NCI-H146 (cell line): ENCODE data around the gene ESRRA.
A peak's percentile ranks its signal among the peaks of the same experiment; 100 is the strongest.
"Not testable (repeated sequence)": the region's sequence is repeated elsewhere in the genome, so short reads cannot be mapped to it uniquely, and the experiment has no call there.

ENCODE experiments used
- DNase-seq: peaks from one replicate; lab custom pipeline; 2025; lab: John Stamatoyannopoulos, UW

The ESRRA gene

GRCh38 chr11:64314146-64314804, 9.0 kb downstream of the ESRRA start:
- DNase-seq, result no peak

GRCh38 chr11:64314805-64315561, 9.7 kb downstream of the ESRRA start:
- DNase-seq, result no peak

- not testable (repeated sequence) for DNase-seq
These were observed 10.6 kb downstream of the ESRRA start for GRCh38 chr11:64315667-64316526.

DNA sequence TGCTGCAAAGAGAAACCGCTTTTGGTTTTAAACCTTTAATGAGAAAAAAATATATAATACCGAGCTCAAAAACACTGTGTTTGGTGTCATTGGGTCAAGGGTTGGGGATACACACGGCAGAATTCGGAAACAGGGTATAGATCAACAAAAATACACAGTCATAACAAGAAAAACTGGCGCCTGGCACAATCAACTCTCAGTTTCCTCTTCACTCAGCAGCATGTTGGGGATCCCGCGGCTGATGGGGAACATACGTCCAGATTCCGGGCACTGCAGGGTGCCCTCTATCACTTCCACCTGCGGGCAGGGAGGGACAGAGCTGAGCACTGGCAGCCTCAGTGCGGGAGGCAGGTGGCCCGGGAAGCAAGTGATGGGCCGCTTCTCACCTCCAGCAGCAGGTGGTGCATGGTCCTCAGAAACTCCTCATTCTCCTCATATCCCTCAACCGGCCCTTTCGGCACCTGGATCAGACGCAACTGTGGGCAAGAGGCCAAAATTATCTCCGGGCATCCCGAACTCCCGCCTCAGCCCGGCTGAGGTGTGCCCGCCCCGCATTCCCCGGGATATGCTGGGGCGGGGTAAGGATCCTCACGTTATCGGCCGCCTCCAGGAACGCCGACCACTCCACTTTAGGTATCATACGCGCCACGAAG, 11.5 kb downstream of the ESRRA start:
- peak; percentile 69 for DNase-seq

DNA sequence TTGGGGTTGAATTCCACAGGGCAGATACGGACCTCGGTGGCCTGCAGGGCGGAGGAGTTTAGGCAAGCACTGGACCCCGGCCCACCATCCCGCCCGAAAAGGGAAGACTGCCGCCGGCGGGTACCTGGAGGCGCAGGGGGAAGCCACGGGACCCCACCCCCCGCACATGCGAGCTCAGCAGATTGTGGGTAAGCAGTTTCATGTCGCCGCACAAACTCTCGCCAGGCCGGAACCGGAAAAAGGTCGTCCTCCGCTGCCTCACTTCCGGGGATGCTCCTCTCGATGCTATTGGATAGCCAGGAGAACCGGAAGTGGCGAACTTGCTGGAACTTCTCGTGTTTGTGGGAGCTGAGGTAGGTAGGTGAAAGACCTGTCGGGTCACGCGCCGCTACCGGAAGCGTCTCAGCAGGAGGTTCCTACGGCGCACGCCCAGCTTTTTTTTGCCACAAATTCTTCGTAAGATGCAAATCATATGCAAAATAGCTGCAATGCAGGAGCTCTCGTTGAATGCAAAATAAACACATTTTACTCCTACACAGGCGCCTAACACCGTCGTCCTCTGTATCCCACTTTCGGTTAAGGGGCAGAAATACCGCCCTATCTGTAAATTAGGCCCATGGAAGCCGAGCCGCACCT, 12.1 kb downstream of the ESRRA start, which contains the start of gene TRMT112:
Gene TRMT112, minus strand, starts transcription at position 235 of the 636 bp plus-strand sequence. Its CDS starts 33 bp downstream, at position 202.
- peak; percentile 98 for DNase-seq

DNA sequence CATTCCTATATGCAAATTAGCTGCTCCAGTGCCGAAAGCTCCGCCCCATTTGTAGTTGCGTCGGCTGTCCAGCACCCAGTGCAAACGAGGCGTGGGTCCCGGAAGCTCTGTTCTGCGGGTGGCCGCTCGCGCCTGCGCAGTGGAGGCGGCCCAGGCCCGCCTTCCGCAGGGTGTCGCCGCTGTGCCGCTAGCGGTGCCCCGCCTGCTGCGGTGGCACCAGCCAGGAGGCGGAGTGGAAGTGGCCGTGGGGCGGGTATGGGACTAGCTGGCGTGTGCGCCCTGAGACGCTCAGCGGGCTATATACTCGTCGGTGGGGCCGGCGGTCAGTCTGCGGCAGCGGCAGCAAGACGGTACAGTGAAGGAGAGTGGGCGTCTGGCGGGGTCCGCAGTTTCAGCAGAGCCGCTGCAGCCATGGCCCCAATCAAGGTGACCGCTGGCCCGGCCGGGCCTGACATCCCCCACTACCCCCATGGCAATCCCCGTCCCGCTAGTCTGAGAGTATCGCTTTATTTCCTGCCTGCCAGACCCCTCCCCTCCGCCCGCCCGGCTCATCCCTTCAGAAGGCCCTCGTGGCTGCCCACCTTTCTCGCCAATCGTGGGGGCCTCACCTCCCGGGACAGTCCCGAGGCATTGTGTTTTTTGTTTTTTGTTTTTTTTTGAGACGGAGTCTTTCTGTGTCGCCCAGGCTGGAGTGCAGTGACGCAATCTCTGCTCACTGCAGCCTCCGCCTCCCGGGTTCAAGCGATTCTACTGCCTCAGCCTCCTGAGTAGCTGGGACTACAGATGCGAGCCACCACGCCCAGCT, 12.8 kb downstream of the ESRRA start, which contains the start of gene PRDX5:
Gene PRDX5, plus strand, starts transcription at position 161 of the 805 bp plus-strand sequence. Its CDS starts 95 bp downstream, at position 256.
- DNase-seq, result peak; percentile 96

DNA sequence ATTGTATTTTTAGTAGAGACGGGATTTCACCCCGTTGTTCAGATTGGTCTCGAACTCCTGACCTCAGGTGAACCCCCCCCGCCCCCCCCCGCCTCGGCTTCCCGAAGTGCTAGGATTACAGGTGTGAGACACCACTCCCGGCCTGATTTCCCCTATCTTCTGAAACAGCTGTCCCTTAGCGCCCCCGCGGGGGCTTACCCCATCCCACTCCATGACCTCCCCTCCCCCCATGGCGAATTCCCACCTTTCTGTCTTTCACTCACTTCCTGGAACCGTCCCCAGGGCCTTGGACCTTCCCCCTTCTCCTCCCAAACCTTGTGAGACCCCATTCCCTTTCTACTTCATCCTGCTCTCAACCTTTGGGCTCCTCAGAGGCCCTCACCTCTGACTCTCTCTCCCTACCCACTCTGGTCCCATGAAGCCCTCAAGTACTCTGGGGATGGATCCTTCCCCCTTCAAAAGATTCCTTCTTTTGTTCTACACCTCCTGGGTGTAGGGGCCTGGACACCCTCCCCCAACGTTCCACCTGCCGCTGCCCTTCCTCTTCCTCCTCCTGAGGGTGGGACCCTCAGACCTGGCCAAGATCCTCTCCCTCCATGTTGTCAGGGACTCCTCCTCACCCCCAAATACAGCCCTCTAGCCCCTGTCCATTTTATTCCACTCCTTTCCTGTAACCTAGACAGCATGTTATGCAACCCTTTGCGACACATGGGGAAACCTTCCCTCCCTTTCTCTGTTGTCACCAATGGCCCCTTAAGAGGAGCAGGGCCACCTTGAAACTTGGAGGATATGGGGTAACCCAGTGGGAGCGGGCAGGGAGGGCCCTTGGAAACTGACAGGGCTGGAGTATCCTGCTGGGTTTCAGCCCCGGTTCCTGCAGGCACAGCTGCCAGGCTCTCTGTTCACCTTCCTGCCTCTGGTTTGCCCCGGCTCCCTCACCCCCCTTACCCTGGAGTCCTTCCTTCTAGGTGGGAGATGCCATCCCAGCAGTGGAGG, 13.7 kb downstream of the ESRRA start:
- DNase-seq, result peak; percentile 10

- DNase-seq, result no peak
These were observed 15.2 kb downstream of the ESRRA start for GRCh38 chr11:64320556-64320955.

- DNase-seq, result no peak
These were observed 15.7 kb downstream of the ESRRA start for GRCh38 chr11:64321026-64321425.

GRCh38 chr11:64321533-64321932, 16.2 kb downstream of the ESRRA start:
- DNase-seq, result no peak

GRCh38 chr11:64322925-64323260, 17.6 kb downstream of the ESRRA start:
- no peak for DNase-seq

DNA sequence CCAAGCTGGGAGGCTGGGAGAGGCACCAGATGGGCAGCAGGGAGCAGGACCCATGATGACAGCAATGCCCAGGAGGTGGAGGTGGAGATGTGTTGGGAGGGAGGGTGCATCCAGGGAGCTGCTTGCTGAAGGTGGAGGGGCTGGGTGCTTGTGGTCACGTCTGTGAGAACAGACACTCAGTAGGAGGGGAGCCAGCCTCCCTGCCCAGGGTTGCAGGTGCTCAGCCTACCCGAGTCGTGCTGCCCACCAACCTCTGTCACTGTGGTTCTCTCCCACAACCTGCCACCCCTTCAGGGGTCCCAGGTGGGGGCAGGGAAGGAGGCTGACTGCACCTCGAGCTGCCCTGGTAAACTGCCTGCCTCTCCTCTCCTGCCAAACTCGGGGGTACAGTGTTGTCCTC, 18.0 kb downstream of the ESRRA start:
- DNase-seq, result no peak

DNA sequence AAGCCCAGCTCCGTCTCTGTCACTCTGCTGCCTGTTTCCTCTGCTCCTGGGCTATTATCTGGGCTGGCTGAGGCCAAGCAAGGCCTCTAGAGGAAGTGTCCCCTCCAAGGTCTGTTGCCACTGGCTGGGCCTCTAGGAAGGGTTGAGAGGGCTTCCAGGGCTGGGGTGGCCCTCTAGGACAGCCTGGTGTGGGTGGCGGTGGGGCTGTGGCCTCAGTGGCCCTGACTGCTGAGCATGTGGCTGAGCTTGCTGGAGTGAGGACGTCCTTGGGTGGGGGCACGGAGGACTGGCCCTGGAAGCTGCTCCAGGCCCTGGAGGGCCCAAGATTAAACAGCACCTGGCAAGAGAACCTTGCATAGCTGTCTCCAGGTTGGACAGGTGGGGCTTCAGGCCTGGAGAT, 18.7 kb downstream of the ESRRA start:
- not testable (repeated sequence) for DNase-seq

DNA sequence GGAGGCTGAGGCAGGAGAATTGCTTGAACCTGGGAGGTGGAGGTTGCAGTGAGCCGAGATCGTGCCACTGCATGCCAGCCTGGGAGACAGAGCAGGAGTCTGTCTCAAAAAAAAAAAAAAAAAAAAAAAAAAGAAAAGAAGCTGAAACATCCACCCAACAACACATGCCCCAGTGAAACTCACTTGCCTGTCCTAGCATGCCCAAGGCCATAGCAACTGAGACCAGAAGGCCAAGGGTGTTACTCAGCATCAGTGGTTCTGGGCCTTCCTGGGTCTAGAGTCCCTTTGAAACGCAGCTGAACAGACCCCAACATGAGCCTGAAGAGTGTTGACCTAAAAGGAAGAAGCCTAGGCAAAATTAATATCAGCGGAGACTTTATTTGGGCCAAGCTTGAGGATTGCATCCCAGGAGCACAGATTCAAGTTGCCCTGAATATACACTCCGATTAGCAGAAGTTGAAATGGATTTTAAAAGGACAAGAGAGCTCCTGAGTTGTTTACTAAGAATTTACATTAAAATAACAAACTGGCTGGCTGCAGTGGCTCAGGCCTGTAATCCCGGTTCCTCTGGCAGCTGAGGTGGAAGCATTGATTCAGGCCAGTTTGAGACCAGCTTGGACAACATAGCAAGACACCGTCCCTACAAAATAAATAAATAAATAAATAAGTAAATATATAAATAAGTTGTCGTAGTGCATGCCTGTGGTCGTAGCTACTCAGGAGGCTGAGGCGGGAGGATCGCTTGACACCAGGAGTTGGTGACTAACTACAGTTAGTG, 19.6 kb downstream of the ESRRA start:
- DNase-seq, result no peak

DNA sequence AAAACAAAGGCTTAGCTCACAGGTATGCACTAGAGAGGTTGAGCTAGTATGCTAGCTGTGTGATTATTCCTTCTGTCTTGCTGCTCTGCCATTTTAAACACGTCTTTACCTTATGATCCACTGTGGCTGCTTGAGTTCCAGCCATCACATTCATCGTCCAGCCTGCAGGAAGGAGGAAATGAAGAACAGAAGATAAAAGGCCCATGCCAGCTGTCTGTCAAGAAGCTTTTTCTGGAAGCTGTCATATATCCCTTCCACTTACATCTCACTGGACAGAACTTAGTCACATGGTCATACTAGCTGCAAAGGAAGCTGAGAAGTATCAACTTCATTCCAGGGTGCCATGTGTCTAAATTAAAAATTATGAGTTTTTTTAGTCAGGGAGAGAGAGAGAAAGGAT, 22.1 kb downstream of the ESRRA start:
- DNase-seq, result no peak

- no peak for DNase-seq
These were observed 22.7 kb downstream of the ESRRA start for GRCh38 chr11:64327993-64328392.

GRCh38 chr11:64330888-64331287, 25.6 kb downstream of the ESRRA start:
- DNase-seq, result no peak

GRCh38 chr11:64331569-64332371, 26.4 kb downstream of the ESRRA start:
- DNase-seq, result no peak
